Right ventricle myocardium superior (tissue), 1 donor: ENCODE measurements around the gene TMPRSS13. TPM values are rescaled to one million over a fixed set of nuclear protein-coding genes. Genes with fewer than 3 reads are reported as not detected.
A peak's percentile ranks its signal among the peaks of the same experiment; 100 is the strongest.
"Not testable (repeated sequence)": the region's sequence is repeated elsewhere in the genome, so short reads cannot be mapped to it uniquely, and the experiment has no call there.

ENCODE experiments used
- ATAC-seq: fragments of 200-7000 bp; cut with Tn5 transposase; one replicate; pipeline ENCODE4 v1.9.1; 2020; ENCODE audit warnings: mild to moderate bottlenecking; ENCODE audit not compliant: poor library complexity
- DNase-seq: peaks from one replicate; pipeline ENCODE4 v3.0.0-alpha.2; 2020
- intact Hi-C: fragments of 100-400 bp; cut with DNase I; formaldehyde crosslinking; loops from one replicate; pipeline ENCODE4 v1.11.2; 2022
- total RNA-seq: library from RNA; stranded (reverse); fragmentation: NEBNext Ultra II Directional; extraction: Animal tissue kit (Norgen Biotek cat#: 25700); gene quantifications from one replicate; pipeline ENCODE4 v1.2.1, GENCODE V29; 2021
- donor health status: DM: no; HTN: yes; CAD: no; lungs with severe emphysema.

Gene TMPRSS13
- total RNA-seq, 1 donor from 2014 or later, result not detected

GRCh38 chr11:117868815-117869561 lies 60.2 kb downstream of the TMPRSS13 start:
- DNase-seq (no peak), ATAC-seq (no peak)
- intact Hi-C loops, result no loop called here

GRCh38 chr11:117868088-117868487 lies 61.1 kb downstream of the TMPRSS13 start:
- intact Hi-C loops, result no loop called here
- ATAC-seq (no peak), DNase-seq (no peak)

GRCh38 chr11:117866526-117866925 lies 62.7 kb downstream of the TMPRSS13 start:
- ATAC-seq, result no peak

GRCh38 chr11:117865546-117865945 lies 63.7 kb downstream of the TMPRSS13 start:
- DNase-seq, ATAC-seq, intact Hi-C loops: not testable (repeated sequence)

More at GRCh38 chr11:117866526-117866925, 62.7 kb downstream of the TMPRSS13 start:
- DNase-seq, result no peak
- intact Hi-C loops, result no loop called here

GRCh38 chr11:117863383-117863782 lies 65.8 kb downstream of the TMPRSS13 start:
- DNase-seq (no peak), ATAC-seq (no peak)
- intact Hi-C loops, result no loop called here

GRCh38 chr11:117862753-117863152 lies 66.4 kb downstream of the TMPRSS13 start:
- intact Hi-C loops, result no loop called here
- DNase-seq (no peak), ATAC-seq (no peak)

- DNase-seq (no peak), ATAC-seq (peak; percentile 31)
- intact Hi-C loops, result no loop called here
Measured at GRCh38 chr11:117862019-117862725, 67.0 kb downstream of the TMPRSS13 start.

GRCh38 chr11:117861151-117862018 lies 67.8 kb downstream of the TMPRSS13 start:
- ATAC-seq (peak; percentile 68), DNase-seq (peak; percentile 72)
- intact Hi-C loops, result no loop called here

GRCh38 chr11:117860139-117860538 lies 69.1 kb downstream of the TMPRSS13 start:
- intact Hi-C loops, result no loop called here
- ATAC-seq (no peak), DNase-seq (no peak)

GRCh38 chr11:117859488-117860112 lies 69.6 kb downstream of the TMPRSS13 start:
- DNase-seq, result no peak
- intact Hi-C loops, result no loop called here
- ATAC-seq, result no peak

GRCh38 chr11:117859061-117859460 lies 70.1 kb downstream of the TMPRSS13 start:
- intact Hi-C loops, result no loop called here
- DNase-seq (no peak), ATAC-seq (no peak)

- intact Hi-C loops, result no loop called here
- DNase-seq, result no peak
- no peak for ATAC-seq
Measured at GRCh38 chr11:117857734-117858414, 71.3 kb downstream of the TMPRSS13 start.

GRCh38 chr11:117855912-117856651 lies 73.1 kb downstream of the TMPRSS13 start:
- ATAC-seq (no peak), DNase-seq (no peak)
- intact Hi-C loops, result no loop called here

- no peak for ATAC-seq
- no peak for DNase-seq
- intact Hi-C loops, result no loop called here
Measured at GRCh38 chr11:117855186-117855845, 73.9 kb downstream of the TMPRSS13 start.

GRCh38 chr11:117852309-117852708 lies 76.9 kb downstream of the TMPRSS13 start:
- intact Hi-C loops, result no loop called here
- ATAC-seq (no peak), DNase-seq (no peak)

- DNase-seq (no peak), ATAC-seq (peak; percentile 62)
- intact Hi-C loops, result no loop called here
Measured at GRCh38 chr11:117851852-117852251, 77.3 kb downstream of the TMPRSS13 start.

GRCh38 chr11:117851106-117851505 lies 78.1 kb downstream of the TMPRSS13 start:
- intact Hi-C loops, result no loop called here
- no peak for DNase-seq

More at GRCh38 chr11:117851106-117851505, 78.1 kb downstream of the TMPRSS13 start:
- ATAC-seq, result peak; percentile 70
